Gastroesophageal sphincter (tissue), 4 donors: Measurements from ENCODE around the gene MIX23. TPM values are rescaled to one million over a fixed set of nuclear protein-coding genes. Genes with fewer than 3 reads are reported as not detected.

ENCODE experiments used
- ATAC-seq: fragments of 150-250 bp; one replicate; pipeline ENCODE4 v1.9.1; 2016; ENCODE audit warnings: mild to moderate bottlenecking, moderate library complexity
- H3K27ac ChIP-seq, 4 donors: fragments of 200-600 bp; sonication (generic) in 3 of 4; 1 replicate in 3 of 4; 2 replicates in 1 of 4; pipeline ENCODE4 v1.5.1; 2016 to 2019
- H3K27me3 ChIP-seq: fragments of 200-600 bp; sonication (generic); one replicate; pipeline ENCODE4 v1.5.1; 2019
- H3K36me3 ChIP-seq, 2 donors: fragments of 200-600 bp; sonication (generic); one replicate each; pipeline ENCODE4 v1.5.1; 2019; ENCODE audit warnings: control low read depth in 1 of 2
- H3K4me1 ChIP-seq, 3 donors: fragments of 200-600 bp; sonication (generic); 1 replicate in 2 of 3; 2 replicates in 1 of 3; pipeline ENCODE4 v1.5.1; 2016 to 2019; ENCODE audit warnings: control low read depth in 2 of 3
- H3K4me3 ChIP-seq, 2 donors: fragments of 200-600 bp; sonication (generic); one replicate each; pipeline ENCODE4 v1.5.1; 2019; ENCODE audit warnings: mild to moderate bottlenecking in 1 of 2, moderate library complexity in 1 of 2
- H3K9me3 ChIP-seq, 3 donors: fragments of 200-600 bp; sonication (generic); one replicate each; pipeline ENCODE4 v1.5.1; 2017 to 2019; ENCODE audit warnings: control low read depth in 2 of 3
- EP300 ChIP-seq: sonication (generic); formaldehyde crosslinking; IDR thresholded peaks from one replicate; pipeline ENCODE4 v1.6.1; 2017; ENCODE audit warnings: antibody characterized with exemption, mild to moderate bottlenecking
- POLR2A ChIP-seq, 2 donors: fragments of 450-650 bp; IDR thresholded peaks; one replicate each; pipeline ENCODE4 v1.6.1; 2017; ENCODE audit warnings: antibody characterized with exemption in 2 of 2, mild to moderate bottlenecking in 2 of 2, moderate library complexity in 1 of 2
- POLR2AphosphoS5 ChIP-seq: sonication (generic); formaldehyde crosslinking; IDR thresholded peaks from one replicate; pipeline ENCODE4 v1.6.1; 2017; ENCODE audit warnings: antibody characterized with exemption
- WGBS, 2 donors: methylation state at CpG; one replicate each; pipeline ENCODE4 v1.1.5; 2018; ENCODE audit warnings: low coverage in 1 of 2; 5-methylcytosine and 5-hydroxymethylcytosine counted together
- total RNA-seq, 4 donors: library from RNA; depleted of rRNA; stranded (reverse); fragments of >200 nt; gene quantifications; one replicate each; pipeline ENCODE4 v1.1.0, GENCODE V29; 2016
- TF ChIP-seq, protein P1 (sequence below), 4 experiments: fragments of 200-600 bp in 2 of 4; fragments of 450-650 bp in 2 of 4; sonication (generic) in 1 of 4; IDR thresholded peaks; one replicate each; pipeline ENCODE4 v1.5.1; 2017 to 2019; ENCODE audit warnings: antibody characterized with exemption in 4 of 4, mild to moderate bottlenecking in 2 of 4, moderate library complexity in 2 of 4

MIX23 gene
- total RNA-seq, 4 donors from 2014 or later: 8.2 to 23.8 (median 16.1) TPM

DNA sequence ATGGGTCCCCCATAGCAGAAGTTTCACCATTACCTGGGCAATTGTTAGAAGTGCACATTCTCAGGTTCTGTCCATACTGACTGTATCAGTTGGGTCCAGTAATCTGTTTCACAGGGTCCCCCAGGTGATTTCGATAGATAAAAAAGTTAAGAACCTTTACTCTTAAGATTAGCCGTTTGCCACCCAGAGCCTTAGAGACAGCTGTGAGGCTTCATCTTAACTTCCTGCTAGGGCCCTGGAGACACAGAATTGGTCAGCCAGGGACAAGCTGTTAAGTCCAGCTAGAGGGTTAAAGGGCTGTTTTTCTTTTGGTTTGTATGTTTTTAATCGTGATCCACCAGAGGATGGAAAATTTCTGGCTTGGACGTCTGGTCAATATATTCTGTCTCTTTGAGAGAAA lies 7.6 kb upstream of the MIX23 start:
- WGBS, 2 donors: 28 to 57% methylated on average over 2 to 4 of the region's 4 CpGs
- H3K27me3 ChIP-seq: no peaks in the 10 kb centered on the region
- peaks cover 0 to 53% (median 5%) of the 10 kb centered on the region in 3 donors for H3K4me1 ChIP-seq
- H3K4me3 ChIP-seq: no peak overlapping the region
- peak overlapping the region in 3 of 4 donors; percentile 31 to 53 (median 42) for H3K27ac ChIP-seq
- no peaks in the 10 kb centered on the region for H3K9me3 ChIP-seq
- peaks cover 0 to 12% of the 10 kb centered on the region in 2 donors for H3K36me3 ChIP-seq
- ATAC-seq: no peak
- TF ChIP-seq, protein P1, sequence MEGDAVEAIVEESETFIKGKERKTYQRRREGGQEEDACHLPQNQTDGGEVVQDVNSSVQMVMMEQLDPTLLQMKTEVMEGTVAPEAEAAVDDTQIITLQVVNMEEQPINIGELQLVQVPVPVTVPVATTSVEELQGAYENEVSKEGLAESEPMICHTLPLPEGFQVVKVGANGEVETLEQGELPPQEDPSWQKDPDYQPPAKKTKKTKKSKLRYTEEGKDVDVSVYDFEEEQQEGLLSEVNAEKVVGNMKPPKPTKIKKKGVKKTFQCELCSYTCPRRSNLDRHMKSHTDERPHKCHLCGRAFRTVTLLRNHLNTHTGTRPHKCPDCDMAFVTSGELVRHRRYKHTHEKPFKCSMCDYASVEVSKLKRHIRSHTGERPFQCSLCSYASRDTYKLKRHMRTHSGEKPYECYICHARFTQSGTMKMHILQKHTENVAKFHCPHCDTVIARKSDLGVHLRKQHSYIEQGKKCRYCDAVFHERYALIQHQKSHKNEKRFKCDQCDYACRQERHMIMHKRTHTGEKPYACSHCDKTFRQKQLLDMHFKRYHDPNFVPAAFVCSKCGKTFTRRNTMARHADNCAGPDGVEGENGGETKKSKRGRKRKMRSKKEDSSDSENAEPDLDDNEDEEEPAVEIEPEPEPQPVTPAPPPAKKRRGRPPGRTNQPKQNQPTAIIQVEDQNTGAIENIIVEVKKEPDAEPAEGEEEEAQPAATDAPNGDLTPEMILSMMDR (IDR thresholded peaks at IDR 0.05): no peak
- no peak for TF ChIP-seq EP300
- TF ChIP-seq POLR2A (IDR thresholded peaks at IDR 0.05): no peak
- TF ChIP-seq POLR2AphosphoS5: no peak

DNA sequence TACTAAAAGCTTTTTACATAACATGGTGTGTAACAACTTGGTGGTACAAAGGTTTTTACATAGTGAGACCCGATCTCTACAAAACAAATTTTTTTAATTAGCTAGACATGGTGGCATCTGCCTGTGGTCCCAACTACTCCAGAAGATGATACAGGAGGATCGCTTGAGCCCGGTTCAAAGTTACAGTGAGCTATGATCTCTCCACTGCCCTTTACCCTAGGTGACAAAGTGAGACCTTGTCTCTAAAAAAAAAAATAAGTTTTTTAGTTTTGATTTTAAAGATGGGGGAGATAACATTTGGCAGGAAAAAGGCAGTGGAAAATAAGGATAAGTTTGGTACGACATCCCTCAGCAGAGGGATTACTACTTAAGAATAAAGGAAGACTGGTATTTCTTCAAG lies 6.9 kb upstream of the MIX23 start:
- 89 to 100% methylated on average over 3 of the region's 4 CpGs for WGBS, 2 donors
- no peak for ATAC-seq
- Histone ChIP-seq H3K27me3 (no peaks in the 10 kb centered on the region), H3K9me3 (no peaks in the 10 kb centered on the region), H3K27ac (peak overlapping the region in 2 of 4 donors; percentile 31 to 53), H3K4me3 (no peak overlapping the region), H3K36me3 (peaks cover 0 to 12% of the 10 kb centered on the region in 2 donors), H3K4me1 (peaks cover 4 to 61% (median 5%) of the 10 kb centered on the region in 3 donors)
- no peak for TF ChIP-seq EP300
- no peak for TF ChIP-seq POLR2A (IDR thresholded peaks at IDR 0.05)
- TF ChIP-seq POLR2AphosphoS5: no peak
- TF ChIP-seq, protein P1 (IDR thresholded peaks at IDR 0.05): no peak

DNA sequence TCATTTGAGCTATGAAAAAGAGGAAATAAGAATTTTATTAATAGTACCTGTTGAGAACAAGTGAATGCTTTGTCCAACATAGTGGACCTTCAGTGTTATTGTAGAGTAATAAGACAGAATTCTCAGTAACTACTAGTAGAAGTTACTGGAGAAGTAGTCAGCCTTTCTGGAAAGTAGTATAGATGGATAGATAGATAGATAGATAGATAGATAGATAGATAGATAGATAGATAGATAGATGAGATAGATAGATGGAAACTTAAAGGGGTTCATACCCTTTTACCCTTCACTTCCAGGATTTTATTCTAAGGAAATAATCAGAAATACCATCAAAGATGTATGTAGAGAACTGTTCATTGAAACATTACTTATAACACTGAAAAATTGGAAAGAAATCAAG lies 6.2 kb upstream of the MIX23 start:
- Histone ChIP-seq H3K4me1 (peaks cover 4 to 67% (median 5%) of the 10 kb centered on the region in 3 donors), H3K9me3 (no peaks in the 10 kb centered on the region), H3K36me3 (peaks cover 0 to 9% of the 10 kb centered on the region in 2 donors), H3K27me3 (no peaks in the 10 kb centered on the region), H3K4me3 (no peak overlapping the region), H3K27ac (no peak overlapping the region)
- ATAC-seq: no peak
- TF ChIP-seq, protein P1 (IDR thresholded peaks at IDR 0.05): no peak
- TF ChIP-seq POLR2A (IDR thresholded peaks at IDR 0.05) (no peak), POLR2AphosphoS5 (no peak), EP300 (no peak)

DNA sequence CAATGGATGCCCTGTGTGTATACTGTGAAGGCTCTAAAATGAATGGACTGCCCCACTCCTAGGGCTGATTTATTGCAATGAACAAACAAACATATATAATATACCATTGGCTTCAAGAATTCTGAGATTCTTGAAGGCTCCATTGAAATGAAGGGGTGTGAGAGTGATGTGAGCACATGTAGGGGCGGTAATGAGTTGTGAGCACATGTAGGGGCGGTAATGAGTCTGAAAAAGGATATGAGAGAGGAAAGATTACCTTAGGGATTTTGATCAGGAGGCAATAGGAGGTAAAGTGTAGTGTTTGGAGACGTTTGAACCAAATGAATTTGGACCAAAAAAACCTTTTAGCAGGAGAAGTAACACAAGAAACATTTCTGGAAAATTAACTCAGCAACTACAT lies 4.7 kb upstream of the MIX23 start:
- H3K27ac ChIP-seq: no peak overlapping the region
- no peak for ATAC-seq
- peaks cover under 1 to 57% (median 4%) of the 10 kb centered on the region in 3 donors for H3K4me1 ChIP-seq
- H3K4me3 ChIP-seq: no peak overlapping the region
- no peaks in the 10 kb centered on the region for H3K9me3 ChIP-seq
- no peaks in the 10 kb centered on the region for H3K27me3 ChIP-seq
- TF ChIP-seq, protein P1 (IDR thresholded peaks at IDR 0.05): no peak
- TF ChIP-seq POLR2A (IDR thresholded peaks at IDR 0.05) (no peak), EP300 (no peak), POLR2AphosphoS5 (no peak)
- H3K36me3 ChIP-seq: no peaks in the 10 kb centered on the region
- 67 to 78% methylated on average over 1 to 3 of the region's 3 CpGs for WGBS, 2 donors
